Right atrium auricular region (tissue), 2 donors: Measurements from ENCODE around the gene EEF1AKMT2. TPM values are rescaled to one million over a fixed set of nuclear protein-coding genes. Genes with fewer than 3 reads are reported as not detected.

Experiments
- DNase-seq: peaks from one replicate; pipeline ENCODE4 v3.0.0-alpha.2; 2019; ENCODE audit warnings: low spot score
- H3K27ac ChIP-seq, 2 donors: fragments of 200-600 bp; sonication (generic); 1 replicate in 1 of 2; 2 replicates in 1 of 2; pipeline ENCODE4 v1.5.1; 2016 to 2019
- H3K27me3 ChIP-seq, 2 donors: fragments of 200-600 bp; sonication (generic); one replicate each; pipeline versions ENCODE4 v1.5.1 to v1.6.0; 2017 to 2019
- H3K36me3 ChIP-seq: fragments of 200-600 bp; sonication (generic); one replicate; pipeline ENCODE4 v1.5.1; 2016
- H3K4me1 ChIP-seq, 2 donors: fragments of 200-600 bp; sonication (generic); one replicate each; pipeline versions ENCODE4 v1.5.1 to v1.6.0; 2017 to 2019
- H3K4me3 ChIP-seq, 2 donors: fragments of 200-600 bp; sonication (generic); 1 replicate in 1 of 2; 2 replicates in 1 of 2; pipeline ENCODE4 v1.5.1; 2017 to 2019; ENCODE audit warnings: mild to moderate bottlenecking in 1 of 2, moderate library complexity in 1 of 2
- H3K9me3 ChIP-seq, 2 donors: fragments of 200-600 bp; sonication (generic); one replicate each; pipeline ENCODE4 v1.5.1; 2019
- CTCF ChIP-seq, 2 donors: fragments of 200-600 bp; sonication (generic); IDR thresholded peaks; one replicate each; pipeline ENCODE4 v1.5.1; 2019; ENCODE audit warnings: antibody characterized with exemption in 2 of 2
- total RNA-seq, 2 donors: library from RNA; depleted of rRNA; stranded (reverse); fragments of >200 nt; gene quantifications; one replicate each; pipeline ENCODE4 v1.1.0, GENCODE V29; 2016

The EEF1AKMT2 gene
- total RNA-seq, 2 donors from 2014 or later = 9.6 to 10.2 TPM

GRCh38 chr10:124734311-124735166 lies 57.1 kb downstream of the EEF1AKMT2 start:
- no peaks in the 10 kb centered on the region for H3K9me3 ChIP-seq
- no peak overlapping the region for H3K4me3 ChIP-seq
- no peak for TF ChIP-seq CTCF (IDR thresholded peaks at IDR 0.05)
- DNase-seq = peak; percentile 58
- peak overlapping the region; percentile 78 to 79 for H3K27ac ChIP-seq
- no peaks in the 10 kb centered on the region for H3K36me3 ChIP-seq
- no peaks in the 10 kb centered on the region for H3K27me3 ChIP-seq
- H3K4me1 ChIP-seq = peaks cover 0 to 100% of the 10 kb centered on the region in 2 donors

GRCh38 chr10:124733571-124734245 lies 58.0 kb downstream of the EEF1AKMT2 start:
- Histone ChIP-seq H3K9me3 (no peaks in the 10 kb centered on the region), H3K27ac (peak overlapping the region; percentile 78 to 79), H3K36me3 (no peaks in the 10 kb centered on the region), H3K4me1 (peaks cover 0 to 100% of the 10 kb centered on the region in 2 donors), H3K27me3 (no peaks in the 10 kb centered on the region), H3K4me3 (no peak overlapping the region)
- no peak for TF ChIP-seq CTCF (IDR thresholded peaks at IDR 0.05)
- DNase-seq = no peak

- Histone ChIP-seq H3K4me3 (no peak overlapping the region), H3K4me1 (peaks cover 0 to 100% of the 10 kb centered on the region in 2 donors), H3K9me3 (no peaks in the 10 kb centered on the region), H3K27me3 (no peaks in the 10 kb centered on the region), H3K36me3 (no peaks in the 10 kb centered on the region), H3K27ac (peak overlapping the region; percentile 78 to 79)
- peak; percentile 80 for DNase-seq
- TF ChIP-seq CTCF (IDR thresholded peaks at IDR 0.05) = no peak
These were observed 58.6 kb downstream of the EEF1AKMT2 start for GRCh38 chr10:124732931-124733570.

- peak; percentile 46 for DNase-seq
These were observed 60.1 kb downstream of the EEF1AKMT2 start for GRCh38 chr10:124731551-124731950.

GRCh38 chr10:124730790-124731189 lies 60.9 kb downstream of the EEF1AKMT2 start:
- Histone ChIP-seq H3K4me3 (no peak overlapping the region), H3K27ac (peak overlapping the region in 1 of 2 donors; percentile 79), H3K36me3 (no peaks in the 10 kb centered on the region), H3K27me3 (no peaks in the 10 kb centered on the region), H3K4me1 (peaks cover 0 to 100% of the 10 kb centered on the region in 2 donors), H3K9me3 (no peaks in the 10 kb centered on the region)
- no peak for TF ChIP-seq CTCF (IDR thresholded peaks at IDR 0.05)
- no peak for DNase-seq

More at GRCh38 chr10:124731551-124731950, 60.1 kb downstream of the EEF1AKMT2 start:
- TF ChIP-seq CTCF (IDR thresholded peaks at IDR 0.05) = no peak
- H3K4me3 ChIP-seq = no peak overlapping the region
- no peaks in the 10 kb centered on the region for H3K27me3 ChIP-seq
- H3K27ac ChIP-seq = peak overlapping the region; percentile 78 to 79
- H3K36me3 ChIP-seq = no peaks in the 10 kb centered on the region
- H3K9me3 ChIP-seq = no peaks in the 10 kb centered on the region
- peaks cover 0 to 100% of the 10 kb centered on the region in 2 donors for H3K4me1 ChIP-seq
